GM19372 (cell line): ENCODE results near the gene FGF19.

Experiments used
- ATAC-seq: cut with Tn5 transposase; IDR thresholded peaks from one replicate; pipeline ENCODE4 v1.9.1; 2021; ENCODE audit warnings: mild to moderate bottlenecking, low read depth, moderate library complexity; ENCODE audit not compliant: unreplicated experiment

The FGF19 gene

GRCh38 chr11:69657911-69658625 is 45.8 kb downstream of the FGF19 start:
- ATAC-seq, result no peak

- ATAC-seq, result no peak
These were observed 46.3 kb downstream of the FGF19 start for GRCh38 chr11:69657456-69657910.

- ATAC-seq, result no peak
These were observed 47.0 kb downstream of the FGF19 start for GRCh38 chr11:69656536-69657455.

- ATAC-seq, result no peak
These were observed 48.1 kb downstream of the FGF19 start for GRCh38 chr11:69655479-69656428.

GRCh38 chr11:69654660-69655478 is 49.0 kb downstream of the FGF19 start:
- ATAC-seq, result no peak

- ATAC-seq, result no peak
These were observed 49.7 kb downstream of the FGF19 start for GRCh38 chr11:69654001-69654659.

- ATAC-seq, result no peak
These were observed 50.3 kb downstream of the FGF19 start for GRCh38 chr11:69653406-69653960.

- ATAC-seq, result no peak
These were observed 50.8 kb downstream of the FGF19 start for GRCh38 chr11:69652999-69653398.

GRCh38 chr11:69651834-69652620 is 51.8 kb downstream of the FGF19 start:
- ATAC-seq, result no peak

GRCh38 chr11:69650832-69651344 is 52.9 kb downstream of the FGF19 start:
- no peak for ATAC-seq

GRCh38 chr11:69650081-69650831 is 53.6 kb downstream of the FGF19 start:
- no peak for ATAC-seq

GRCh38 chr11:69649576-69649900 is 54.3 kb downstream of the FGF19 start:
- no peak for ATAC-seq

GRCh38 chr11:69648679-69649575 is 54.9 kb downstream of the FGF19 start:
- ATAC-seq, result no peak
